PC-3 (cell line): ENCODE results near the gene TWIST2.

Experiments
- CTCF ChIP-seq: fragments of 300-600 bp; sonication (generic); conservative IDR thresholded peaks from 2 replicates; pipeline ENCODE4 v1.5.1; 2017; ENCODE audit warnings: antibody characterized with exemption, low read depth, mild to moderate bottlenecking, low read length
- EZH2 ChIP-seq: fragments of 300-600 bp; sonication (generic); IDR thresholded peaks from one replicate; pipeline ENCODE4 v1.6.1; 2017; ENCODE audit warnings: antibody characterized with exemption, mild to moderate bottlenecking, low read length; ENCODE audit not compliant: unreplicated experiment

GRCh38 chr2:238847841-238848690, at the start of gene TWIST2:
- TF ChIP-seq EZH2 (no peak), CTCF (no peak)
